Ramos (cell line): ENCODE measurements around the gene ADCY6.
"Not testable (repeated sequence)": the region's sequence is repeated elsewhere in the genome, so short reads cannot be mapped to it uniquely, and the experiment has no call there.

ENCODE experiments used
- in situ Hi-C: fragments of 300-500 bp; cut with MboI; formaldehyde crosslinking; loops from one replicate; pipeline ENCODE4 v1.14.3; 2022; ENCODE audit warnings: low sequenced_read_pairs; ENCODE audit not compliant: unreplicated experiment

The ADCY6 gene

GRCh38 chr12:48767521-48767920, 21.4 kb downstream of the ADCY6 start:
- in situ Hi-C loops, result no loop called here

GRCh38 chr12:48767047-48767446, 21.8 kb downstream of the ADCY6 start:
- in situ Hi-C loops, result no loop called here

GRCh38 chr12:48765753-48766162, 23.1 kb downstream of the ADCY6 start:
- in situ Hi-C loops, result no loop called here

DNA sequence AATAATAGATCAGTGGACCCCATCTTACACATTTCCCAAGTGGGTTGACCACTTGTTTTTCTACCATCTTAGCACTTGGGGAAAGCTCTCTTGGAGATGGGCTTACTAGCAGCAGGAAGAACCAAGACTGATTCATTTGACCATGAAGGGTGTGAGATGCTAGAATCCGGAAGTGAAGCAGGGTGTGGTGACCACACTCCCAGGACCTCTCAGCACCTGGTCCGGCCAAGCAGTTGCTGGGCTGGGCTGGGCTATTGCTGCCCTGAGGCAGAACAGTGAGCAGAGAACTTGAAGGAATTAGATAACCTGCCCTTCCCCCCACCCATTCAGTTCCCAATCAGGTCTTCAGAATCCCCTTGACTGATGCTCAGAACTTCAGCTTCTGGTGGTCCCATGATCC, 24.4 kb downstream of the ADCY6 start:
- in situ Hi-C loops, result no loop called here

DNA sequence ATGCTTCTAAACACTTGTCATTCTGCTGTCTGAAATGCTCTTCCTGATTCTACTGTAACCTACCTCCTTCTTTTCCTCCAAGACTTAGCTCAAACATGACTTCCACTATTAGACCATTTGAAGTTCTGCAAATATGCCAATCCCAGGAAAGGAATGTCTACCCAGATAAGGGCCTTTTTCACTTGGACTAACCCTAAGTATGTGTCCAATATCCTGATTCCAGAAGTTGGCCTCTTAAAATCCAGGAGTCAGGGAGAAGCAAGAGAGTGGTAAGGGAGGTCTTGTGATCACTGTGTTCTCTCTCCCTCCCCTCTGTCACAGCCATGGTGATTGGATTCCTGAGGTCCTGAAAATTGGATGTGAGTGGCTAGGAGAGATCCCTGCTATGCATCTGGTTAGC, 30.2 kb downstream of the ADCY6 start:
- in situ Hi-C loops, result no loop called here

DNA sequence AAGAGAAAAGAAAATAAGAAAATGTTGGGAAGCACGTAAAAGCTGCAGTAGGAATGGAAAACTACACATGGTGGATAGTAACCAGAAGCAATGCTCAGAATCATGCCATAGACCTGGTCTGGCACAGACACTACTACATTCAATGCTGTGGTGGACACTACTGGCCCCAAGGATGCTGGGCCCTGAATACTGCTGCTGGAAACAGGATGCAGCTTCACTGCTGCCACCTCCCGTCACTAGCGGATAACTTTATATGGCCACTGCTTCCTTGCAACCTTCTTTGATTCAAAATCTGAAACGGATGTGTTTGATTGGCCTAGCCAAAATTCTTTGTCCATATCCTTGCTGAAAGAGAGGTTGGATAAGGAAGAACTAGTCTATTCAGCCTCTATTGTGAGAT, 30.7 kb downstream of the ADCY6 start:
- in situ Hi-C loops, result no loop called here

- in situ Hi-C loops, result loop anchor here (5.0 kb wide), 1 partner anchor 46 kb away; no protein-coding TSS in a partner anchor
Measured at GRCh38 chr12:48750769-48751356, 38.0 kb downstream of the ADCY6 start.

DNA sequence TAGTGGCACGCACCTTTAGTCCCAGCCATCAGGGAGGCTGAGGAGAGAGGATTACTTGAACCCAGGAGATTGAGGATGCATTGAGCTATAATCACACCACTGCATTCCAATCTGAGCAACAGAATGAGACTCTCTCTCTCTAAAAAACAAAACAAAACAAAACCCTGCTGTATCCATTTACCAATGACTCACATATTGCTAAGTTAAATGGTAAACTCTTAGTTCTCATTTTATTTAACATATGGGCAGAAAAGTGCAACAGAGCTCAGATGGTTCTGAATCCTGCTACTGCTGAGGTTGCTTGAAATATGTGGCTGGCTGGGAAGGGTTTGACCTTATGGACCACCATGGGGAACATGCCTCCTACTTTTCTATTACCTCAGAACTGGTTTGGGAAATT, 38.7 kb downstream of the ADCY6 start:
- in situ Hi-C loops, result loop anchor here (5.0 kb wide), 1 partner anchor 47 kb away; no protein-coding TSS in a partner anchor

GRCh38 chr12:48744251-48745008, 44.5 kb downstream of the ADCY6 start:
- in situ Hi-C loops, result no loop called here

GRCh38 chr12:48739618-48740269, 49.1 kb downstream of the ADCY6 start:
- in situ Hi-C loops, result no loop called here

DNA sequence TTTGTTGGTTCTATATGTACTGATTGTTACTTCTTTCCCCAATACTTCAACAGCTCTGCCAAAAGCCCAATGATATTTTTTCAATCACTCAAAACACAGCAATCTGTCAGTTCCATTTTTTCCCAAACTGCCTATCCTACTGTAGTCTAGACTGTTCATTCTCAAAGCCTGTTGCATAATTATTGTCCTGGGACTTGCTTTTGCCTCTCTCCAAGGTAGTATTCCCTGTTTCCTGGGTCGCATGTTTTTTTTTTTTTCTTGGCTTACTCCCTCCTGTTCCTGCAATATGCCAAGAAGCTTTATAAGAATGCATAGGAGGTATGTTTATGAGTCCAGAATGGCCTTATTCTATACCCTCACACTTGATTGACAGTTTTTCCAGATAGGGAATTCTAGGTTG, 52.4 kb downstream of the ADCY6 start:
- in situ Hi-C loops, result no loop called here

GRCh38 chr12:48728807-48729206, 60.1 kb downstream of the ADCY6 start:
- in situ Hi-C loops, result no loop called here

DNA sequence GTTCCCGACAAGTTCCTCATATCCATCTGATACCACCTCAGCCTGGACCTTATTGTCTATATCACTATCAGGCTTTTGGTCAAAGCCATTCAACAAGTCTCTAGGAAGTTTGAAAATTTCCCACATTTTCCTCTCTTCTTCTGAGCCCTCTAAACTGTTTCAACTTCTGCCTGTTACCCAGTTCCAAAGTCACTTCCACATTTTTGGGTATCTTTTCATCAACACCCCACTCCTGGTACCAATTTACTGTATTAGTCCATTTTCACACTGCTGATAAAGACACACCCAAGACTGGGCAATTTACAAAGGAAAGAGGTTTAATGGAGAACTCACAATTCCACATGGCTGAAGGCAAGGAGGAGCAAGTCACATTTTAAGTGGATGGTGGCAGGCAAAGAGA, 68.2 kb downstream of the ADCY6 start:
- in situ Hi-C loops, result not testable (repeated sequence)

DNA sequence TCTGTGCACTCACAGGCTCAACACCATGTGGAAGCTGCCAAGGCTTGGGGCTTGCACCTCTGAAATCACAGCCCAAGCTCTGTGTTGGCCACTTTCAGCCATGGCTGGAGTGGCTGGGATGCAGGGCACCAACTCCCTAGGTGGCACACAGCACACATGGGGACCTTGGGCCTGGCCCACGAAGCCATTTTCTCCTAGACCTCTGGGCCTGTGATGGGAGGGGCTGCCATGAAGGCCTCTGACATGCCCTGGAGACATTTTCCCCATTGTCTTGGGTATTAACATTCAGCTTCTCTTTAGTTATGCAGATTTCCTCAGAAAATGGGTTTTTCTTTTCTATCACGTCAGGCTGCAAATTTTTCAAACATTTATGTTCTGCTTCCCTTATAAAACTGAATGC, 68.7 kb downstream of the ADCY6 start:
- in situ Hi-C loops, result not testable (repeated sequence)

DNA sequence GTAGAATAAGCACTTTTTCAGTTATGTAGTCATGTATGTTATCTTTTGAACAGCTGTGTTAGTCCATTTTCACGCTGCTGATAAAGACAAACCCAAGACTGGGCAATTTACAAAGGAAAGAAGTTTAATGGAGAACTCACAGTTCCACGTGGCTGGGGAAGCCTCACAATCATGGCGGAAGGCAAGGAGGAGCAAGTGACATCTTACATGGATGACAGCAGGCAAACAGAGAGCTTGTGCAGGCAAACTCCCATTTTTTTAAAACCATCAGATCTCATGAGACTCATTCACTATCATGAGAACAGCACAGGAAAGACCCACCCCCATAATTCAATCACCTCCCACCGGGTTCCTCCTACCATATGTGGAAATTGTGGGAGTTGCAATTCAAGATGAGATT, 69.9 kb downstream of the ADCY6 start:
- in situ Hi-C loops, result not testable (repeated sequence)

- in situ Hi-C loops, result no loop called here
Measured at GRCh38 chr12:48717252-48717695, 71.6 kb downstream of the ADCY6 start.

DNA sequence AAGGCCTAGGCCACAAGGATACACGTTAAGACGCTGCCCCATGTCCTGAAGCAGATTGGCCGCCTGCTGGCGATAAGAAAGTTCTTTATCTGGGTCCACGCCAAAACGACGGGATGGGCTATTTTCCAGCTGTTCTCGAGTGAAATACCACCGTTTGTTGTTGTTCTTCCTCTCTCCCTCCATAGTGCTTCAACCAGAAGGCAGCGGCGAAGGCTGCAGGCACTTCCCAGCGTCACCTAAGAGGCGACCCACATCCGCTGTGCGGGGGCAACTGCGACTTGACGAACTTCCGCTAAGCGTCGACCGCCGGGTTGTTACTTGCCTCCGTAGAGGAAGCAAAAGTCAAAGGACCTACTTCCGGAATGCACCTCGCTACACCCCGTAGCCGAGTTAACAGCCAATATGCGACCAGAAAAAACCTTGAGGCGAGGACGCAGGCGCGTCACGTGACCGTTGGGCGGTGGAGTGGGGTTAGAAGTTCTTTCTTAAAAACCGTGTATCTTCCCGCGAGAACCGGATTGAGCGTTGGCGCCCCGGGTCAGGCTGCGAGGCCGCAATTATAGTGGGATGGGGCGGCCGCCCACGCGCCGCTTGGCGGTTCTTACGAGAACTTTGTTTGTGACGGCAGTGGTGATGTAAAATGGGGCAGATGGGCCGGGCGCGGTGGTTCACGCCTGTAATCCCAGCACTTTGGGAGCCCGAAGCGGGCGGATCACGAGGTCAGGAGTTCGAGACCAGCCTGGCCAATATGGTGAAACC, 72.2 kb downstream of the ADCY6 start, which contains the start of gene CCNT1:
Gene CCNT1, minus strand, starts transcription at position 215 of the 759 bp plus-strand sequence. Its CDS starts 32 bp downstream, at position 183.
- in situ Hi-C loops, result no loop called here
